Liver (tissue), 9 donors: ENCODE results near the gene B4GALT2. TPM values are rescaled to one million over a fixed set of nuclear protein-coding genes. Genes with fewer than 3 reads are reported as not detected.

Experiments used
- DNase-seq: peaks from one replicate; pipeline ENCODE4 v3.0.0-alpha.2; 2017; ENCODE audit warnings: low spot score
- H3K27ac ChIP-seq, 2 donors: one replicate each; pipeline ENCODE4 v1.7.0; 2013; ENCODE audit warnings: inconsistent platforms in 2 of 2, low read length in 2 of 2, control low read depth in 1 of 2, low read depth in 1 of 2, mild to moderate bottlenecking in 1 of 2
- H3K27me3 ChIP-seq, 4 donors: one replicate each; pipeline versions ENCODE4 v1.6.1 to v1.7.0; 2013; ENCODE audit warnings: low read length in 3 of 4, inconsistent platforms in 1 of 4, mild to moderate bottlenecking in 1 of 4, moderate library complexity in 1 of 4; ENCODE audit not compliant: control insufficient read depth in 4 of 4, insufficient read depth in 4 of 4
- H3K36me3 ChIP-seq, 4 donors: one replicate each; pipeline versions ENCODE4 v1.6.1 to v1.7.0; 2013; ENCODE audit warnings: low read length in 3 of 4, mild to moderate bottlenecking in 3 of 4, low read depth in 1 of 4, moderate library complexity in 1 of 4; ENCODE audit not compliant: control insufficient read depth in 4 of 4, insufficient read depth in 3 of 4
- H3K4me1 ChIP-seq, 4 donors: one replicate each; pipeline versions ENCODE4 v1.6.1 to v1.7.0; 2013; ENCODE audit warnings: low read length in 3 of 4, mild to moderate bottlenecking in 3 of 4, moderate library complexity in 1 of 4; ENCODE audit not compliant: control insufficient read depth in 4 of 4, insufficient read depth in 4 of 4
- H3K4me3 ChIP-seq, 3 donors: one replicate each; pipeline versions ENCODE4 v1.6.1 to v1.7.0; 2013; ENCODE audit warnings: low read length in 3 of 3, control low read depth in 1 of 3, low read depth in 1 of 3, mild to moderate bottlenecking in 1 of 3
- H3K9ac ChIP-seq, 2 donors: one replicate each; pipeline ENCODE4 v1.7.0; 2013; ENCODE audit warnings: low read length in 2 of 2, mild to moderate bottlenecking in 2 of 2, moderate library complexity in 2 of 2, control low read depth in 1 of 2, low read depth in 1 of 2
- H3K9me3 ChIP-seq, 4 donors: one replicate each; pipeline versions ENCODE4 v1.6.1 to v1.7.0; 2013; ENCODE audit warnings: low read length in 3 of 4; ENCODE audit not compliant: control insufficient read depth in 4 of 4
- ATF3 ChIP-seq: IDR thresholded peaks from 2 replicates; pipeline ENCODE4 v1.6.1; 2016; ENCODE audit warnings: antibody characterized with exemption
- EGR1 ChIP-seq, 2 donors: IDR thresholded peaks; 2 replicates each; pipeline ENCODE4 v1.6.1; 2016 to 2018; ENCODE audit warnings: antibody characterized with exemption in 2 of 2, low read depth in 2 of 2
- FOXA1 ChIP-seq: IDR thresholded peaks from 2 replicates; pipeline ENCODE4 v1.6.1; 2016; ENCODE audit warnings: antibody characterized with exemption
- FOXA2 ChIP-seq: IDR thresholded peaks from 2 replicates; pipeline ENCODE4 v1.6.1; 2016; ENCODE audit warnings: antibody characterized with exemption
- GABPA ChIP-seq, 2 donors: IDR thresholded peaks in 1 of 2; conservative IDR thresholded peaks in 1 of 2; 2 replicates each; pipeline ENCODE4 v1.6.1; 2016; ENCODE audit warnings: antibody characterized with exemption in 2 of 2, mild to moderate bottlenecking in 1 of 2, moderate library complexity in 1 of 2
- HNF4A ChIP-seq, 2 donors: conservative IDR thresholded peaks; 2 replicates each; pipeline ENCODE4 v1.6.1; 2016; ENCODE audit warnings: antibody characterized with exemption in 2 of 2, mild to moderate bottlenecking in 2 of 2
- HNF4G ChIP-seq: IDR thresholded peaks from 2 replicates; pipeline ENCODE4 v1.6.1; 2016; ENCODE audit warnings: antibody characterized with exemption
- JUND ChIP-seq, 2 donors: IDR thresholded peaks; 2 replicates each; pipeline ENCODE4 v1.6.1; 2016; ENCODE audit warnings: antibody characterized with exemption in 2 of 2
- MAX ChIP-seq: IDR thresholded peaks from 2 replicates; pipeline ENCODE4 v1.6.1; 2016; ENCODE audit warnings: antibody characterized with exemption
- NR2F2 ChIP-seq: IDR thresholded peaks from 2 replicates; pipeline ENCODE4 v1.6.1; 2016; ENCODE audit warnings: antibody characterized with exemption
- RAD21 ChIP-seq, 2 donors: IDR thresholded peaks; 2 replicates each; pipeline ENCODE4 v1.6.1; 2016; ENCODE audit warnings: antibody characterized with exemption in 2 of 2, mild to moderate bottlenecking in 2 of 2
- REST ChIP-seq: IDR thresholded peaks from 2 replicates; pipeline ENCODE4 v1.6.1; 2016; ENCODE audit warnings: antibody characterized with exemption, mild to moderate bottlenecking
- RXRA ChIP-seq, 2 donors: IDR thresholded peaks; 2 replicates each; pipeline ENCODE4 v1.6.1; 2017 to 2018; ENCODE audit warnings: antibody characterized with exemption in 2 of 2, mild to moderate bottlenecking in 1 of 2
- SP1 ChIP-seq: IDR thresholded peaks from 2 replicates; pipeline ENCODE4 v1.6.1; 2018; ENCODE audit warnings: antibody characterized with exemption, mild to moderate bottlenecking
- TAF1 ChIP-seq: conservative IDR thresholded peaks from 2 replicates; pipeline ENCODE4 v1.6.1; 2016; ENCODE audit warnings: antibody characterized with exemption, mild to moderate bottlenecking
- YY1 ChIP-seq: IDR thresholded peaks from 2 replicates; pipeline ENCODE4 v1.6.1; 2016; ENCODE audit warnings: antibody characterized with exemption, mild to moderate bottlenecking
- ZBTB33 ChIP-seq: IDR thresholded peaks from 2 replicates; pipeline ENCODE4 v1.6.1; 2016; ENCODE audit warnings: antibody characterized with exemption
- WGBS: extraction: QIAGEN DNeasy Blood & Tissue Kit; methylation state at CpG from one replicate; pipeline ENCODE4 v1.1.7; 2013; 5-methylcytosine and 5-hydroxymethylcytosine counted together
- polyA plus RNA-seq, 2 donors: library from polyadenylated mRNA; stranded (reverse) in 1 of 2; unstranded in 1 of 2; fragments of 200-250 nt in 1 of 2; fragments of >200 nt in 1 of 2; fragmentation: Nextera tagmentation in 1 of 2; extraction: Ambion mirVana in 1 of 2; gene quantifications; one replicate each; pipeline versions ENCODE4 v1.2.1 to v1.2.3, GENCODE V29; 2013 to 2015
- total RNA-seq, 2 donors: library from RNA; depleted of rRNA; stranded (reverse); fragments of >200 nt; gene quantifications; one replicate each; pipeline ENCODE4 v1.2.3, GENCODE V29; 2014
- donor health status: healthy.
- donor health status: healthy.
- donor health status: healthy.
- donor health status: healthy.
- donor health status: healthy.

The B4GALT2 gene
- total and polyA plus RNA-seq, 4 donors, result 2.9 to 31.5 (median 16.1) TPM

- Histone ChIP-seq H3K27me3 (no peaks in the 10 kb centered on the region), H3K4me3 (no peak overlapping the region), H3K27ac (no peak overlapping the region), H3K9ac (no peak overlapping the region), H3K9me3 (no peaks in the 10 kb centered on the region), H3K4me1 (peaks cover 3 to 32% (median 10%) of the 10 kb centered on the region in 4 donors), H3K36me3 (no peaks in the 10 kb centered on the region)
- TF ChIP-seq YY1, result no peak
- no peak for TF ChIP-seq REST
- TF ChIP-seq NR2F2, result no peak
- no peak for TF ChIP-seq HNF4G
- no peak for TF ChIP-seq FOXA1
- TF ChIP-seq HNF4A (conservative IDR thresholded peaks at IDR 0.05), result no peak
- TF ChIP-seq SP1, result no peak
- no peak for TF ChIP-seq RAD21 (IDR thresholded peaks at IDR 0.05)
- TF ChIP-seq GABPA (IDR thresholded peaks at IDR 0.05 in 1 of 2, conservative IDR thresholded peaks at IDR 0.05 in 1 of 2), result no peak
- no peak for TF ChIP-seq TAF1
- no peak for TF ChIP-seq RXRA (IDR thresholded peaks at IDR 0.05)
- no peak for TF ChIP-seq ATF3
- no peak for TF ChIP-seq EGR1 (IDR thresholded peaks at IDR 0.05; ENCODE audit: low read depth in 2 of 2)
- TF ChIP-seq MAX, result no peak
- no peak for TF ChIP-seq JUND (IDR thresholded peaks at IDR 0.05)
- TF ChIP-seq ZBTB33, result no peak
- TF ChIP-seq FOXA2, result no peak
- DNase-seq, result no peak
- 92% methylated on average over 8 of the region's 8 CpGs for WGBS
Observed at GRCh38 chr1:44033041-44033575, 54.1 kb downstream of the B4GALT2 start.

- H3K27me3 ChIP-seq, result no peaks in the 10 kb centered on the region
- H3K4me3 ChIP-seq, result no peak overlapping the region
- no peak overlapping the region for H3K9ac ChIP-seq
- no peak for DNase-seq
- 86% methylated on average over 8 of the region's 8 CpGs for WGBS
- peaks cover 3 to 32% (median 10%) of the 10 kb centered on the region in 4 donors for H3K4me1 ChIP-seq
- H3K9me3 ChIP-seq, result no peaks in the 10 kb centered on the region
- H3K36me3 ChIP-seq, result no peaks in the 10 kb centered on the region
- H3K27ac ChIP-seq, result no peak overlapping the region
- no peak for TF ChIP-seq RAD21 (IDR thresholded peaks at IDR 0.05)
- no peak for TF ChIP-seq EGR1 (IDR thresholded peaks at IDR 0.05; ENCODE audit: low read depth in 2 of 2)
- TF ChIP-seq JUND (IDR thresholded peaks at IDR 0.05), result no peak
- TF ChIP-seq ATF3, result no peak
- TF ChIP-seq MAX, result no peak
- TF ChIP-seq SP1, result no peak
- TF ChIP-seq ZBTB33, result no peak
- TF ChIP-seq GABPA (IDR thresholded peaks at IDR 0.05 in 1 of 2, conservative IDR thresholded peaks at IDR 0.05 in 1 of 2), result no peak
- TF ChIP-seq YY1, result no peak
- no peak for TF ChIP-seq HNF4G
- TF ChIP-seq RXRA (IDR thresholded peaks at IDR 0.05), result no peak
- no peak for TF ChIP-seq TAF1
- TF ChIP-seq HNF4A (conservative IDR thresholded peaks at IDR 0.05), result no peak
- no peak for TF ChIP-seq REST
- TF ChIP-seq FOXA1, result no peak
- no peak for TF ChIP-seq NR2F2
- TF ChIP-seq FOXA2, result no peak
Observed at GRCh38 chr1:44033756-44034155, 54.7 kb downstream of the B4GALT2 start.
